Keratinocyte (primary cell): ENCODE data around the gene FER1L5. TPM values are rescaled to one million over a fixed set of nuclear protein-coding genes. Genes with fewer than 3 reads are reported as not detected.

Experiments
- DNase-seq: peaks from one replicate; pipeline ENCODE4 v3.0.0-alpha.2; 2011; ENCODE audit warnings: low read depth, missing footprints, low spot score
- FAIRE-seq: peaks from 2 replicates; lab custom pipeline; 2011; peaks lifted over from hg19 to GRCh38; lab: Jason Lieb, UNC
- H2AFZ ChIP-seq: 2 replicates; pipeline ENCODE4 v1.6.0; 2012; ENCODE audit warnings: low read length, control low read depth, inconsistent platforms; ENCODE audit not compliant: control insufficient read depth
- H3K27ac ChIP-seq: 2 replicates; pipeline ENCODE4 v1.5.1; 2011; ENCODE audit warnings: low read length; ENCODE audit not compliant: control insufficient read depth, insufficient read depth
- H3K27me3 ChIP-seq: 3 replicates; pipeline ENCODE4 v1.6.0; 2011; ENCODE audit warnings: low read length; ENCODE audit not compliant: control insufficient read depth, insufficient read depth; ENCODE audit errors: extremely low read depth
- H3K36me3 ChIP-seq, 2 experiments: 2 replicates in 1 of 2; 3 replicates in 1 of 2; pipeline ENCODE4 v1.5.1; 2011; ENCODE audit warnings: low read length in 2 of 2, mild to moderate bottlenecking in 1 of 2; ENCODE audit not compliant: control insufficient read depth in 2 of 2, insufficient read depth in 2 of 2; ENCODE audit errors: extremely low read depth in 1 of 2
- H3K4me1 ChIP-seq: 3 replicates; pipeline ENCODE4 v1.5.1; 2011; ENCODE audit warnings: low read length; ENCODE audit not compliant: control insufficient read depth, insufficient read depth; ENCODE audit errors: extremely low read depth
- H3K4me2 ChIP-seq: 3 replicates; pipeline ENCODE4 v1.6.0; 2011; ENCODE audit warnings: low read depth, low read length; ENCODE audit not compliant: control insufficient read depth, insufficient read depth; ENCODE audit errors: extremely low read depth
- H3K4me3 ChIP-seq, 3 experiments: fragments of 200-600 bp in 1 of 3; sonication (generic) in 1 of 3; 2 replicates in 2 of 3; 3 replicates in 1 of 3; pipeline ENCODE4 v1.5.1; 2011 to 2016; ENCODE audit warnings: low read length in 3 of 3, mild to moderate bottlenecking in 3 of 3, control low read depth in 2 of 3, inconsistent platforms in 1 of 3, low read depth in 1 of 3, mixed read lengths in 1 of 3, mixed run types in 1 of 3, moderate library complexity in 1 of 3; ENCODE audit not compliant: control insufficient read depth in 2 of 3, insufficient read depth in 2 of 3; ENCODE audit errors: extremely low read depth in 1 of 3
- H3K79me2 ChIP-seq: 2 replicates; pipeline ENCODE4 v1.6.0; 2012; ENCODE audit warnings: low read length; ENCODE audit not compliant: control insufficient read depth, insufficient read depth
- H3K9ac ChIP-seq: 3 replicates; pipeline ENCODE4 v1.6.0; 2011; ENCODE audit warnings: low read length; ENCODE audit not compliant: control insufficient read depth, insufficient read depth; ENCODE audit errors: extremely low read depth
- H3K9me1 ChIP-seq: 3 replicates; pipeline ENCODE4 v1.6.0; 2011; ENCODE audit warnings: low read length; ENCODE audit not compliant: control insufficient read depth, insufficient read depth; ENCODE audit errors: extremely low read depth
- H3K9me3 ChIP-seq: 2 replicates; pipeline ENCODE4 v1.5.1; 2012; ENCODE audit warnings: low read depth, low read length; ENCODE audit not compliant: control insufficient read depth
- H4K20me1 ChIP-seq: 3 replicates; pipeline ENCODE4 v1.6.0; 2011; ENCODE audit warnings: low read length; ENCODE audit not compliant: control insufficient read depth, insufficient read depth; ENCODE audit errors: extremely low read depth
- CTCF ChIP-seq, 3 experiments: IDR thresholded peaks in 1 of 3; conservative IDR thresholded peaks in 1 of 3; optimal IDR thresholded peaks in 1 of 3; 2 replicates in 2 of 3; 3 replicates in 1 of 3; pipeline versions ENCODE3 to v1.5.1; 2011; ENCODE audit warnings: low read length in 3 of 3, mild to moderate bottlenecking in 3 of 3, moderate library complexity in 2 of 3, control low read depth in 1 of 3, inconsistent platforms in 1 of 3; ENCODE audit not compliant: insufficient read depth in 2 of 3; ENCODE audit errors: extremely low read depth in 1 of 3
- EZH2 ChIP-seq: IDR thresholded peaks from one replicate; pipeline ENCODE4 v1.6.1; 2012; ENCODE audit warnings: inconsistent platforms, mild to moderate bottlenecking, low read length, moderate library complexity
- dilution Hi-C: fragments of 300-500 bp; cut with MboI; formaldehyde crosslinking; loops from one replicate; pipeline ENCODE4 v1.7.0; 2020; ENCODE audit warnings: low sequenced_read_pairs; ENCODE audit not compliant: extremely low pct_ligation_motif_present
- polyA plus RNA-seq, 5 experiments: library from polyadenylated mRNA; depleted of rRNA in 3 of 5; stranded (reverse) in 3 of 5; stranded (forward) in 1 of 5; unstranded in 1 of 5; fragments of >200 nt; gene quantifications; 1 replicate in 1 of 5; 2 replicates in 3 of 5; 3 replicates in 1 of 5; pipeline versions ENCODE4 v1.2.1 to v1.2.3, GENCODE V29; 2011 to 2012; ENCODE audit warnings: missing spikeins in 2 of 5, low read depth in 1 of 5, low replicate concordance in 1 of 5

The FER1L5 gene
- polyA plus RNA-seq, 1 donor (not counting 4 experiments of a cell fraction or from before 2014, with no cell fraction given), result 0.01 TPM

- Histone ChIP-seq H3K9me3 (peaks cover 4% of the 10 kb centered on the region), H3K4me1 (peaks cover 7% of the 10 kb centered on the region), H3K79me2 (no peaks in the 10 kb centered on the region), H3K27me3 (no peaks in the 10 kb centered on the region), H3K9ac (no peak overlapping the region), H3K27ac (no peak overlapping the region), H3K9me1 (no peaks in the 10 kb centered on the region), H2AFZ (no peak overlapping the region), H4K20me1 (no peaks in the 10 kb centered on the region), H3K4me2 (no peak overlapping the region), H3K4me3 (no peak overlapping the region), H3K36me3 (no peaks in the 10 kb centered on the region)
- FAIRE-seq, result no peak
- DNase-seq, result no peak
- dilution Hi-C loops, result no loop called here
- TF ChIP-seq CTCF (optimal IDR thresholded peaks at IDR 0.05 in 1 of 3, IDR thresholded peaks at IDR 0.05 in 1 of 3, conservative IDR thresholded peaks at IDR 0.05 in 1 of 3; ENCODE audit: extremely low read depth in 1 of 3, insufficient read depth in 2 of 3, low read length in 3 of 3) (no peak), EZH2 (no peak)
Measured at GRCh38 chr2:96661324-96661723, 18.8 kb downstream of the FER1L5 start.

GRCh38 chr2:96662360-96662759 lies 19.8 kb downstream of the FER1L5 start:
- no peak overlapping the region for H2AFZ ChIP-seq
- no peaks in the 10 kb centered on the region for H4K20me1 ChIP-seq
- no peak overlapping the region for H3K27ac ChIP-seq
- H3K9me3 ChIP-seq, result peaks cover 4% of the 10 kb centered on the region
- no peak overlapping the region for H3K9ac ChIP-seq
- no peaks in the 10 kb centered on the region for H3K79me2 ChIP-seq
- no peaks in the 10 kb centered on the region for H3K36me3 ChIP-seq
- no peak for FAIRE-seq
- H3K27me3 ChIP-seq, result no peaks in the 10 kb centered on the region
- H3K4me2 ChIP-seq, result no peak overlapping the region
- peaks cover 7% of the 10 kb centered on the region for H3K4me1 ChIP-seq
- no peak for DNase-seq
- H3K9me1 ChIP-seq, result no peaks in the 10 kb centered on the region
- dilution Hi-C loops, result no loop called here
- TF ChIP-seq CTCF (optimal IDR thresholded peaks at IDR 0.05 in 1 of 3, IDR thresholded peaks at IDR 0.05 in 1 of 3, conservative IDR thresholded peaks at IDR 0.05 in 1 of 3; ENCODE audit: extremely low read depth in 1 of 3, insufficient read depth in 2 of 3, low read length in 3 of 3) (no peak), EZH2 (no peak)
- no peak overlapping the region for H3K4me3 ChIP-seq
